HG03196 (cell line): ENCODE measurements around the gene FER.

Experiments used
- ATAC-seq: cut with Tn5 transposase; IDR thresholded peaks from one replicate; pipeline ENCODE4 v1.9.1; 2021; ENCODE audit not compliant: unreplicated experiment

Gene FER

GRCh38 chr5:109224276-109224882 is 476.7 kb downstream of the FER start:
- no peak for ATAC-seq

GRCh38 chr5:109225716-109226625 is 478.3 kb downstream of the FER start:
- ATAC-seq = no peak

- no peak for ATAC-seq
Measured at GRCh38 chr5:109230369-109230768, 482.7 kb downstream of the FER start.

- ATAC-seq = no peak
Measured at GRCh38 chr5:109231331-109231730, 483.6 kb downstream of the FER start.

- no peak for ATAC-seq
Measured at GRCh38 chr5:109234381-109234780, 486.7 kb downstream of the FER start.

GRCh38 chr5:109239456-109239855 is 491.8 kb downstream of the FER start:
- no peak for ATAC-seq

- ATAC-seq = no peak
Measured at GRCh38 chr5:109242518-109242917, 494.8 kb downstream of the FER start.

- no peak for ATAC-seq
Measured at GRCh38 chr5:109246395-109246794, 498.7 kb downstream of the FER start.
